ENCODE results near the gene PRXL2B.

PRXL2B gene, protein sequence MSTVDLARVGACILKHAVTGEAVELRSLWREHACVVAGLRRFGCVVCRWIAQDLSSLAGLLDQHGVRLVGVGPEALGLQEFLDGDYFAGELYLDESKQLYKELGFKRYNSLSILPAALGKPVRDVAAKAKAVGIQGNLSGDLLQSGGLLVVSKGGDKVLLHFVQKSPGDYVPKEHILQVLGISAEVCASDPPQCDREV

GRCh38 chr1:2586154-2587070 is at the start of gene PRXL2B:
Gene PRXL2B, plus strand, starts transcription at chr1:2586777. Its CDS starts 109 bp downstream, at chr1:2586886.
- Histone ChIP-seq H3K4me3 (ENCODE audit: low read length) (peak within 1 kb of the TSS; percentile 64), H3K4me1 (ENCODE audit: control insufficient read depth, insufficient read depth, low read length) (peaks cover 34% of the 10 kb centered on the region), H3K27me3 (ENCODE audit: control insufficient read depth, insufficient read depth, low read length) (no peaks in the 10 kb centered on the region), H3K9ac (ENCODE audit: low read length) (peak within 1 kb of the TSS; percentile 83), H3K36me3 (ENCODE audit: control insufficient read depth, insufficient read depth, low read length) (no peaks in the 10 kb centered on the region), H3K9me3 (ENCODE audit: control insufficient read depth, low read length) (no peaks in the 10 kb centered on the region)

GRCh38 chr1:2537784-2538115 is 48.8 kb upstream of the PRXL2B start:
- no peak overlapping the region for H3K9ac ChIP-seq (ENCODE audit: low read length)
- peaks cover 27% of the 10 kb centered on the region for H3K4me1 ChIP-seq (ENCODE audit: control insufficient read depth, insufficient read depth, low read length)
- peaks cover 65% of the 10 kb centered on the region for H3K27me3 ChIP-seq (ENCODE audit: control insufficient read depth, insufficient read depth, low read length)
- no peaks in the 10 kb centered on the region for H3K36me3 ChIP-seq (ENCODE audit: control insufficient read depth, insufficient read depth, low read length)
- no peaks in the 10 kb centered on the region for H3K9me3 ChIP-seq (ENCODE audit: control insufficient read depth, low read length)
- no peak overlapping the region for H3K4me3 ChIP-seq (ENCODE audit: low read length)

DNA sequence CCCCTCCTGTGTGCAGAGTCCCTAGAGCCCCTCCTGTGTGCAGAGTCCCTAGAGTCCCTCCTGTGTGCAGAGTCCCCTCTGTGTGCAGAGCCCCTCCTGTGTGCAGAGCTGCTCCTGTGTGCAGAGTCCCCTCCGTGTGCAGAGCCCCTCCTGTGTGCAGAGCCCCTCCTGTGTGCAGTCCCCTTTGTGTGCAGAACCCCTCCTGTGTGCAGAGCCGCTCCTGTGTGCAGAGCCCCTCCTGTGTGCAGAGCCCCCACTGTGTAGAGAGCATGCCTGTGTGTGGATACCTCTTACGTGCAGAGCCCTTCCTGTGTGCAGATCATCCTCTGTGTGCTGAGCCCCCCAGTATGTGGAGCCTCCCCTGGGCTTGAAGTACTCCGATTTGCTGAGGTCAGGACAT is 48.2 kb upstream of the PRXL2B start:
- Histone ChIP-seq H3K27me3 (ENCODE audit: control insufficient read depth, insufficient read depth, low read length) (peaks cover 60% of the 10 kb centered on the region), H3K36me3 (ENCODE audit: control insufficient read depth, insufficient read depth, low read length) (no peaks in the 10 kb centered on the region), H3K4me1 (ENCODE audit: control insufficient read depth, insufficient read depth, low read length) (peaks cover 29% of the 10 kb centered on the region), H3K9ac (ENCODE audit: low read length) (no peak overlapping the region), H3K9me3 (ENCODE audit: control insufficient read depth, low read length) (no peaks in the 10 kb centered on the region), H3K4me3 (ENCODE audit: low read length) (no peak overlapping the region)

DNA sequence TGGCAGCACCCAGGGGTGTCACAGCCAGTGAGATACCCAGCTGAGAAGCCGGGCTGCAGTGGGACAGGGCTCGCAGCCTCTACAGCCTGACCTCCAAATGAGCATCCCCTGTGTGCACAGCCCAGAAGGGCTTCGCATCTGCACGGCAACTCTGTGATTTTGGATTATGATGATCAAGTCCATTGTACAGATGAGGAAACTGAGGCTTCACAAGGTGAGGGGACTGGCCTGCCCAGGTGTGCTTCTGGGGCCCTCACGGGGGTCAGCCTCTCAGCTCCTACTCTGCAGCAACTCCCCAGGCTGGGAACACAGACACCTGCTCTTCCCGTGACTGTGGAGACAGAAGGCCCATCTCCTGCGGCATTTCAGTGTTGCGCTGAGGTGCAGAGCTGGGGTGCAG is 47.7 kb upstream of the PRXL2B start:
- Histone ChIP-seq H3K4me1 (ENCODE audit: control insufficient read depth, insufficient read depth, low read length) (peaks cover 34% of the 10 kb centered on the region), H3K9me3 (ENCODE audit: control insufficient read depth, low read length) (no peaks in the 10 kb centered on the region), H3K9ac (ENCODE audit: low read length) (no peak overlapping the region), H3K36me3 (ENCODE audit: control insufficient read depth, insufficient read depth, low read length) (no peaks in the 10 kb centered on the region), H3K4me3 (ENCODE audit: low read length) (no peak overlapping the region), H3K27me3 (ENCODE audit: control insufficient read depth, insufficient read depth, low read length) (peaks cover 55% of the 10 kb centered on the region)

DNA sequence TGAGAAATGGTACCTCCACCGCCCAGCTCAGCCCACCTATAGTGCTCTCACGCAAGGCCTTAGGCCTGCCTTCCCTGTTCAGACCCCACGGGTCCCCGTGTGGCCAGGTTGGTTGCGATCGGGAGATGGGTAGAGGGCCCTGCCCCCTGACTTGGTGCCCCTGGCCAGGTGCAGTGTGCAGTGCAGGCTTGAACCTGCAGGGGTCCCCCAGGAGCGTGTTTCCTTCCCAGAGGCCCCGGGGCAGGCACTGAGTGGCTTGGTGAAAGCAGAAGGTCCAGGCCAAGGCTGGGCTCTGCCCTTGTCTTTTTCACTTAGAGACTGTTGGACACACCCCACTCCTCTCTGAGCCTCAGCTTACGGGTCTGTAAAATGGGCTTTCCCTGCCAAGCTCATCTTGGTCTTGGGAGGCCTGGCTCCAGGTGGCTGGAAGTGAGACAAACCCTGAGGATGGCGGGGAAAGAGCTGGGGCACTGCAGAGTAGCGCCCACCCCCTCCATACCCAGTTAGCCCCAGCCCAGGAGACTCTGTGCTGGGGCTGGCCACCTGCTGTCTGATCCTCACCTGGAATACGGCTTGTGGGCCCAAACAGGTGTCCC is 47.2 kb upstream of the PRXL2B start:
- H3K36me3 ChIP-seq (ENCODE audit: control insufficient read depth, insufficient read depth, low read length) = no peaks in the 10 kb centered on the region
- peaks cover 50% of the 10 kb centered on the region for H3K27me3 ChIP-seq (ENCODE audit: control insufficient read depth, insufficient read depth, low read length)
- H3K9me3 ChIP-seq (ENCODE audit: control insufficient read depth, low read length) = no peaks in the 10 kb centered on the region
- H3K4me1 ChIP-seq (ENCODE audit: control insufficient read depth, insufficient read depth, low read length) = peaks cover 39% of the 10 kb centered on the region
- no peak overlapping the region for H3K9ac ChIP-seq (ENCODE audit: low read length)
- no peak overlapping the region for H3K4me3 ChIP-seq (ENCODE audit: low read length)

GRCh38 chr1:2540816-2541492 is 45.6 kb upstream of the PRXL2B start:
- Histone ChIP-seq H3K27me3 (ENCODE audit: control insufficient read depth, insufficient read depth, low read length) (peaks cover 35% of the 10 kb centered on the region), H3K4me3 (ENCODE audit: low read length) (no peak overlapping the region), H3K9ac (ENCODE audit: low read length) (no peak overlapping the region), H3K4me1 (ENCODE audit: control insufficient read depth, insufficient read depth, low read length) (peaks cover 44% of the 10 kb centered on the region), H3K9me3 (ENCODE audit: control insufficient read depth, low read length) (no peaks in the 10 kb centered on the region), H3K36me3 (ENCODE audit: control insufficient read depth, insufficient read depth, low read length) (no peaks in the 10 kb centered on the region)

- no peaks in the 10 kb centered on the region for H3K9me3 ChIP-seq (ENCODE audit: control insufficient read depth, low read length)
- H3K9ac ChIP-seq (ENCODE audit: low read length) = no peak overlapping the region
- no peaks in the 10 kb centered on the region for H3K36me3 ChIP-seq (ENCODE audit: control insufficient read depth, insufficient read depth, low read length)
- peaks cover 35% of the 10 kb centered on the region for H3K27me3 ChIP-seq (ENCODE audit: control insufficient read depth, insufficient read depth, low read length)
- peaks cover 49% of the 10 kb centered on the region for H3K4me1 ChIP-seq (ENCODE audit: control insufficient read depth, insufficient read depth, low read length)
- no peak overlapping the region for H3K4me3 ChIP-seq (ENCODE audit: low read length)
These were observed 44.8 kb upstream of the PRXL2B start for GRCh38 chr1:2541619-2542245.

GRCh38 chr1:2542246-2542915 is 44.2 kb upstream of the PRXL2B start:
- Histone ChIP-seq H3K36me3 (ENCODE audit: control insufficient read depth, insufficient read depth, low read length) (no peaks in the 10 kb centered on the region), H3K9me3 (ENCODE audit: control insufficient read depth, low read length) (no peaks in the 10 kb centered on the region), H3K4me3 (ENCODE audit: low read length) (no peak overlapping the region), H3K4me1 (ENCODE audit: control insufficient read depth, insufficient read depth, low read length) (peaks cover 50% of the 10 kb centered on the region), H3K27me3 (ENCODE audit: control insufficient read depth, insufficient read depth, low read length) (peaks cover 29% of the 10 kb centered on the region), H3K9ac (ENCODE audit: low read length) (no peak overlapping the region)

GRCh38 chr1:2543543-2544092 is 43.0 kb upstream of the PRXL2B start:
- Histone ChIP-seq H3K27me3 (ENCODE audit: control insufficient read depth, insufficient read depth, low read length) (peaks cover 19% of the 10 kb centered on the region), H3K9ac (ENCODE audit: low read length) (no peak overlapping the region), H3K4me3 (ENCODE audit: low read length) (no peak overlapping the region), H3K9me3 (ENCODE audit: control insufficient read depth, low read length) (no peaks in the 10 kb centered on the region), H3K36me3 (ENCODE audit: control insufficient read depth, insufficient read depth, low read length) (no peaks in the 10 kb centered on the region), H3K4me1 (ENCODE audit: control insufficient read depth, insufficient read depth, low read length) (peaks cover 58% of the 10 kb centered on the region)

DNA sequence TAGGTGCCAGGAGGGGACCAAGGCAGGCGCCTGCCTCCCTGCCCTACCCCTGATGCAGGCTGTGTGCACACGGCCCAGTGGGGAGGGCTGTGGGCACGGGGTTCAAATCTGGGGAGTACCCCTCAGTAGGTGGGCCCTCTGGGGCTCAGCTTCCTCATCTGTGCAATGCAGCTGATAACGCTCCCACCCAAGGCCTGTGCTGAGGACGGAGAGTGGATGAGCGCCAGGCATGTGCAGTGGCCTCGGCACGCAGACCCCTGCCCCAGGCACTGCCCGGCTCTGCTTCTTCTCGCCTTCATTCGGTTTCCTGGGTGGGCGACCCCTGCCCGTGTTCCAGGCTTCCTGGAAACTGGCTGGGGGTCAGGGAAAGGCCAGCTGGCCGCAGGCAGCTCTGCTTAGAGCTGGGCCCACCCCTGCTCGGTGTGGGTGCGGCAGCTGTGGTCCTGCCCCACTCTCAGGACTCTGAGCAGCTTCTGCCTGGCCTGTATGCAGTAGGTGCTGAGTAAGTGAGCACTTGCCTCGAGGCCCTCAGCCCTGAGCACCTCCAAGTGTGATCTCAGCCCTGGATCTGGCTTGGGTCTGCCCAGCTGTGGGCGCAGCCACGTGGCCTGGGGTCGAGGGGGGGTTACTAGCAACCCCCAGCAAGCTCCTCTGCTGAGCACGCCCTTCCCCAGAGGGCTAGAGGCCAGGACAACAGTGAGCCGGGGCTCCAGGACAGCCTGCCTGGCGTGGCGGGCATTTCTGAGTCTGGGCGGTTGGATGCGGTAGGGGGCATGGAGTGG is 42.3 kb upstream of the PRXL2B start:
- H3K4me3 ChIP-seq (ENCODE audit: low read length) = no peak overlapping the region
- H3K9ac ChIP-seq (ENCODE audit: low read length) = no peak overlapping the region
- no peaks in the 10 kb centered on the region for H3K9me3 ChIP-seq (ENCODE audit: control insufficient read depth, low read length)
- H3K36me3 ChIP-seq (ENCODE audit: control insufficient read depth, insufficient read depth, low read length) = no peaks in the 10 kb centered on the region
- peaks cover 63% of the 10 kb centered on the region for H3K4me1 ChIP-seq (ENCODE audit: control insufficient read depth, insufficient read depth, low read length)
- peaks cover 15% of the 10 kb centered on the region for H3K27me3 ChIP-seq (ENCODE audit: control insufficient read depth, insufficient read depth, low read length)

All from mucosa of stomach (tissue), 1 donor.